T-helper 2 cell (primary cell): ENCODE results near the gene IL1A.
A peak's percentile ranks its signal among the peaks of the same experiment; 100 is the strongest.

Experiments
- DNase-seq, 5 experiments: peaks; one replicate each; pipeline versions ENCODE4 v3.0.0 to v3.0.0-alpha.2; 2012 to 2022

IL1A gene

DNA sequence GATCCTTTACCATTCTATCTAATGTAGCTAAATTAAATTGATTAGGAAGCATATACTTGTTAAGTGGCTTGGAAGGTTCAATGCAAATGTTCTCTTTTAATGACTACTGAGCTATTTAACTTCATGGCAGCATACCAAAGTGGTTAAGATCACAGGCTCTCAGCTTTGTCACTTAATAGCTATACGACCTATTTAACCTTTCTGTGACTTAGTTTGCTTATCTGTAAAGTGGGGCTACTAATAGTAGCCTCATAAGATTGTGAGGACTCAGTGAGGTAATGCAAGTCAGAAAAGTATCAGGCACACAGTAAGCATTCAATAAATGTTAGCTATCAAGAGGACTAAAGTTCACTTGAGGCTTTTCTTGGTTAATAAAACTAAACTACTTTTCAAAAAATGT, 24.1 kb downstream of the IL1A start:
- no peak for DNase-seq

DNA sequence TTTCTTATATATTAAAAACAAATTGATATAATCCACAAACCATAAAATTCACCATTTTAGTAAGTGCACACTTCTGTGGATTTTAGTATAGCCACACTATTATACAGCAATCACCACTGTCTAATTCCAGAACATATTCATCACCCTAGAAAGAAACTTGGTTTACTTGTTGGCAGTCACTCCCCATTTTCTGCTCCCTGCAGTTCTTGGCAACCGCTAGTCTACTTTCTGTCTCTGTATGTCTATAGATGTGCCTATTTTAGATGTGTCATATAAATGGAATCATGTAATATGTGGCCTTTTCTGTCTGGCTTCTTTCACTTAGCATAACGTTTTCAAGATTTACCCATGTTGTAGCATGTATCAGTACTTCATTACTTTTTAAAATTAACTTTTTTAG, 25.6 kb downstream of the IL1A start:
- DNase-seq, result no peak

- peak in 1 of 5 experiments; percentile 30 for DNase-seq
Observed at GRCh38 chr2:112757265-112757664, 27.0 kb downstream of the IL1A start.

GRCh38 chr2:112756207-112756606, 28.1 kb downstream of the IL1A start:
- DNase-seq, result no peak

DNA sequence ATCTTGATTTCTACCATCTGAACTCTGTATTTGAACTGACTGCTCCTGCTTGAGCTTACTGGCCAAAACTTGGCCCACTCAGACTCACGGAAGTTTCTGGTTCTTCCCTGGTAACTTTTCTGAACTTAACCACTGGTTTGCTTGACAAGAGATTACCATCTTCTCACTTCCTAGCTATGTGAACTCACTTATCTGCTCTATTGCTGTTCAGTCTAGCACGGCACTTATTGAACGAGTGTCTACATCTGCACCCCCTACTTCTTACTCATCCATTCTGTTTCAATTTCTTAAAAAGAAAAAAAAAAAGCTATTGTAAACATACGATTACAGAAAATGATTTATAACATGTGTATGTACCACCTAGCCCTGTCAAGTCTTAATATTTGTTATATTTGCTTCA, 28.8 kb downstream of the IL1A start:
- DNase-seq, result peak in 1 of 5 experiments; percentile 76

DNA sequence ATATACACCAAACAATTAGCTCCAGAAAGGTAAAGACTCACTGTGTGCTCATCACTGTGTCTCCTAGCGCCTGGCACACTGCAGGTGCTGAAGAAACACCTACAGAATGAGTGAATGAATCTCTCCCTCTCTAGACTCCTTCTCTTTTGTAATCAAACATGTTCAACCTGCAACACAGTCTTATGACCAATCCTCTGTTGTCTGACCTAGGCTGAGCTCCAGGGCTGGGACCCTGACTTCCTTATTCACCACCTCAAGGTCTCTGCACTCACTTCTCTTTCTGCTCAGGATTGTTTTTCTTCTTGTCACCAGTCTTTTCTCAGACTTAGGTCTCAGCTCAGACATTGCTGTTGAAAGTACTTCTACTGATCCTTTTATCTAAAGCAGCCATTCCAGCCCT, 29.7 kb downstream of the IL1A start:
- DNase-seq, result no peak

GRCh38 chr2:112752667-112753066, 31.6 kb downstream of the IL1A start:
- no peak for DNase-seq

DNA sequence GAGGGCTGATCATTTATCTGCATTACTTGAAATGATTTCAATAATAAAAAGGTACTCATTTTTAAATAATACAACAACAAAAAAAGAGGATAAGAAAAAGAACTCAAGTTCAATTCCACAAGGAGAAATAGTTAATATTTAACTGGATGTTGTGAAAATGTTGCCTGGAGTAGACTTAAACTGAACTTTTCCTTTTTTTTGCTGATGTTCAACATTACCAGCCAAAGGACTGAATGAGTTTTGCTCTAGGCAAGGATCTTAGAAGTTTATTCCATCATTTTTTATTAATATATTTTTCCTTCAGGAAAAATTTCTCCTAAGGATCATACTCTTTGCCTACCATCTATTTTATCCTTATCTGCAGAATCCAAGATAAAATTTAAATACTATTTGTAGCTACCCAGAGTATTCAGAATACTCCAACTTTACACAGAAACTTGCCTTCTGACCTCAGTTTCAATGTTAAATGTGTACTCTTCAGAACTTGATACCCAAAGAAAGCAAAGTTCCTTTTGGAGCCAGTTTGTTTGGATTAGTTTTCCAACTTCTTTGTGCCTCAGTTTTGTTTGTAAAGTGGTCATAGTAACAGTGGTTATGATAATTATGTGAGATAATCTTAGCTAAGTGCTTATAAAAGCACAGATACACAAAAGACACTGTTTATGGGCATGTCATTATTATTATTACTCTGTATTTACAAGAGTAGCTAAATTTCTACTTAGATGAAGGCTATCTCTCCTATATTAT, 32.7 kb downstream of the IL1A start:
- DNase-seq, result no peak

DNA sequence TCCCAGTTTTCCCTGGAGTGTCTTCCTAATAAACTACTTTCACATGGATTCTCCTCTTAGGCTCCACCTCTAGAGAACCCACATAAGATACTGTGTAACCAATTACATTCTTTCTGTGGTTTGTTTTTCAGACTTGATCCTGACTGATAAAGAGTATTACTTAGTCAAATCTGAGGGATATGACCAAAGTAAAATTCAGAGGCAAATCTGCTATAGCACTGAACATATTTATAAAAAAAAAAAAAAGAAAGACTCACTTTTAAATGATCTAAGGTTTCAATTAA, 33.8 kb downstream of the IL1A start:
- peak in 1 of 5 experiments; percentile 74 for DNase-seq

DNA sequence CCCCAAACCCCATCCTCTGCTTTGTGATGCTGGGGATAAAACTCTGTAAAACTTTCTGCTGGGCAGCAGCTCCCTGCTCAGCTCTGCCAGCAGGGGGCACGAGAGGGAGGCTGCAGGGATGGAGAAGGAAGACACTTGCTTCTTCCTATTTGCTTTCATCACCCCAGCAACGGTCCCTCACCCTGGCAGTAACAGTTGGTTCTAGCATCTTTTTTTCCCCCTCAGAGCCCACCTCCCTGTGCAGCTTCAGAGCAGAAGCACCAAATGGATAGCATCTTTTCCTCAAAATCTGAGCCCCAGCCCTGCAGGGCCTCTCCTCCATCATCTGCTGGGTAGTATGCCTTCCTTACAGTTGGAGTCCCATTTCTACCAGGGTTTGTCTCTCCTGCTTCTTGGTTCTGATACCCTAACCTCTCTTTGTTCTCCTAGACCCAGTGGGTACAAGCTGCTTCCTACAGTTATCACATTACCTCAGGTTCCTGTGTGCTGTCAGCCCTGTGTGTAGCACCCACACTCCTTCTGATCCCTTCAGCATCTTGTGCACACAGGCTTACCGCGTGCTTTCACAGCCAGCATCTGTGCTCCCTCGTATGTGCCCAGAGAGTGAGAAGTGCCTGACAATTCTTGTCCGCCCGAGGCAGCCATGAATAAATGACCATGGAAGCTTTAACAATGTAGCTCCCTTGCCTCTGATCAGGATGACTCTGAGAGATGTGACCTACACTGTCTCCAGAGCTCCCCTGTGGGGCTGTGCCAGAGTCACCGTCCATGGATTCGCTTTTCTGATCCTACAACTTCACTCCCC, 34.3 kb downstream of the IL1A start:
- peak; percentile 57 to 85 (median 74) for DNase-seq

- DNase-seq, result no peak
Observed at GRCh38 chr2:112740527-112740926, 43.8 kb downstream of the IL1A start.

DNA sequence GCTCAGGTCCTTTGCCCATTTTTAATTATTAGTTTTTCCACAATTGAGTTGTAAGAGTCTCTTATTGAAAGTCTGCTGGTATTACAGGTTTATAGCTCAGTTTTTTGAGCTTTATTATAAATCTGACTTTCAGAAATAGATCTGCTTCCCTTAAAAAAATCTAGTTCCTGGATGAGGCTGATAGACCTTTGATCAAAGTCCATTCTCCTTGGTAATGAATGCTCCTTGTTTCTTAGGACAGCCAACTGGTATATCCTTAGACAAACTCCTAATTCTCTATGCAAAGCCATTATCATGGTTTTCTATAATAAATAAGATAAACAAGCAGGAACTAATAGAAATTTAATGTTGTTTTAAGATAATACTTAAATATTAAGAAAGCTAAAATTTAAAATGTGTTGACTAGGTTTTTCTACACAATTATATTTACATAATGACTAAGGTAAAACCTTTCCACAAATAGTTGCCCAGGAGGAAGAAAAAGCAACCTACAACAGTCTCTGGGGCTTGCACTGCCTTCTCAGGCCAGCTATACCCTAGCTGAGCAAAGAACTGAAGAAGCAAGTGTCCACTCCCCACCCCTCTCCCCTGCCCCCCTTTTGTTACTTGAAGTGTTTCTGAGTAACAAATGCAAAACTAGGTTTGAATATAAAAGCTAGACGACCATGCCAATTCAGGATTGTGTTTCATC, 46.6 kb downstream of the IL1A start:
- DNase-seq, result no peak

GRCh38 chr2:112733871-112734270, 50.4 kb downstream of the IL1A start:
- DNase-seq, result no peak

DNA sequence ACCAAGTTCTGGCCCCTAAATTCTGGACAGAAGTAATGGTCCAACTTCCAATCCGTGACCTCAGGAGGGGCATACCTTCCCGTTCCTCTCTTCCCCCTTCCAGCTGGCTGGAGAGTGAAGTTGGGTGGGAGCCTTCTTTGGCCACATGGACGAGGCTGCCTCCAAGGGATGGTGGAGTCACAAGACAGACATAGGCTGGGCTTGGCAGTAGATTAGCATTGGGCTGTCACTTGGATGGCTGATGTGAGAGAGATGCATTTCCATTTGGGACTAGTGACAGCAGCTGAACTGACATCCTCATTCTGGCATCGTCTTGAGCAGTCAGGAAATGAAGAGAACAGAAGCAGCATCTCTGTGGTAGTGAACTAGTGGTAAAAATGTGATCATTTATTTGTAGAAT, 50.8 kb downstream of the IL1A start:
- DNase-seq, result no peak

DNA sequence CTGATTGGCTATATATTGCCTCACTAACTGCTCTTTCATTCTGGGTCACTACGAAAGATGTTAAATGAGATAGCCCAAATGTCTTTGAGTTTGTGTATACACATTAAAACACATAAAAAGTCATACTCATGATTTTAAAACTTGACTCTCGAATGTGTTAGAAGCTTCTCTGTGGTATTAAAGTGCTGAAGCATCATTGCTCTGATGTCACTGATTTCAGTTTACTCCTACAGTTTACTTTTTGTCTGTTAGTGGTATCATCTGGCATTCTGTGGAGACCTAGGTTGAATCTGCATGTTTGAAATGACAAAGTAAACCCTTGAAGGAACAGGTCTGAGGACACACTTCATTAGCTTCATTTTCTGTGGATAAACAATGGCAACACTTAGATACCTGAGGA, 52.8 kb downstream of the IL1A start:
- DNase-seq, result peak in 1 of 5 experiments; percentile 71

DNA sequence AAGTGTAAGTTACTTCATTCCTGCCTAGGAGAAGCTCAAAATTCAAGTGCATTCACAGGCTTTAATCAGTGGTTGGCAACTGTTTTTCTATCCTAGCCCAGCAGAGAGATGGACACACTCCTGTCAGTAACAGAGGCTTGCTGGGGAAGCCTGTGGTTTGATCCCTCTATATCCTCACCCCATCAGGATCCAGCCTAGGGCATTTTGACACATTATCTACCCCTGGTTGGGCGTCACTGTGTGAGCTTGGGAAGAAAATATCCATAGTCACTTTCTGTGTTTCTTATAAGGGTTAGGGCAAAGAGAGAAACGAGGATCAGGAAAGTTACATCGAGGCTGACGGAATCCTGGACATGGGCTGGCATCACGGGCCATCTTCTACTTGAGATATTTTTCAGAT, 53.5 kb downstream of the IL1A start:
- DNase-seq, result no peak

GRCh38 chr2:112730216-112730615, 54.1 kb downstream of the IL1A start:
- no peak for DNase-seq

GRCh38 chr2:112728378-112729175, 55.7 kb downstream of the IL1A start:
- no peak for DNase-seq

- no peak for DNase-seq
Observed at GRCh38 chr2:112728029-112728362, 56.3 kb downstream of the IL1A start.

DNA sequence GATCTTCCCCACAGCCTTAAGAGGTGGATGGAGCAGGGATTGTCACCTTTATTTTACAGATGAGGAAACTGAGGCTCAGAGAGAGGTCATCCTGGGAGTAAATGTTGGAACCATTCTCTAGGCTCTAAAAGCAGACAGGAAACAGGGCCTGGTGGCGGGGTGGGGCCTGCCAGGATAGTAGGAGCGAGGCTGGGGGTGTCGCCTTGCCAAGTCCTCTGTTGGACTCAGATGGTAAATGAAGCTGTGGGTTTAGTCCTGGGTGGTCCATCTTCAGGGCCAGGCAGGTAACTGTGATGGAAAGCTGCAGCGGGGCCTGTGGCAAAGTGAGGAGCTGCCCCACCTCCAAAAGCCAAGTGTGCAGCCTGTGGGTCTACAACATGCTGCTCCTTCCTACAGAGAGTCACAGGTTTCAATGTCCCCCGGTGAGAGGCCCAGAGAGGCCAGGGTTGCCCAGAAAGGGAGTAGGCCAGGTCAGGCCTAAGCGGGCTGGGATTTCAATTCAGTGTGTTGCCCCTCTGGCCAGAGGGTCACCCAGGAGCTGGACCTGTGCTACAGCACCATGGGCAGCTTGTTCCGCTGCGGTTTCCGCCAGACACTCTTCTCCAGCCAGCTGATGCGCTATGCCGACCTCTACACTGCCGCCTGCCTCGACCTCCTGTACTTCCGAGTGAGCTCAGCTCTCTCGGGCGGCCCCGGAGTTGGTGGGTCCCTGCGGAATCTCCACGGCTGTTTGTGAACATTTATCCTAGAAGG, 56.8 kb downstream of the IL1A start:
- no peak for DNase-seq

GRCh38 chr2:112726487-112727190, 57.7 kb downstream of the IL1A start:
- peak; percentile 71 to 89 (median 78) for DNase-seq
